Gastrocnemius medialis (tissue), 4 donors: ENCODE measurements around the gene STIM1. TPM values are rescaled to one million over a fixed set of nuclear protein-coding genes. Genes with fewer than 3 reads are reported as not detected.

Experiments
- ATAC-seq, 2 donors: fragments of 150-250 bp; one replicate each; pipeline ENCODE4 v1.9.1; 2016
- DNase-seq, 2 donors: peaks; one replicate each; pipeline ENCODE4 v3.0.0-alpha.2; 2019
- H3K27ac ChIP-seq, 4 donors: fragments of 200-600 bp; sonication (generic); 1 replicate in 1 of 4; 2 replicates in 3 of 4; pipeline ENCODE4 v1.5.1; 2016 to 2018; ENCODE audit warnings: mild to moderate bottlenecking in 2 of 4, moderate library complexity in 1 of 4
- H3K27me3 ChIP-seq, 3 donors: fragments of 200-600 bp; sonication (generic) in 2 of 3; 1 replicate in 1 of 3; 2 replicates in 2 of 3; pipeline versions ENCODE4 v1.5.1 to v1.6.0; 2016 to 2019; ENCODE audit warnings: mild to moderate bottlenecking in 1 of 3, moderate library complexity in 1 of 3
- H3K36me3 ChIP-seq, 2 donors: fragments of 200-600 bp; sonication (generic) in 1 of 2; one replicate each; pipeline ENCODE4 v1.5.1; 2017 to 2018
- H3K4me1 ChIP-seq, 2 donors: fragments of 200-600 bp; sonication (generic) in 1 of 2; one replicate each; pipeline ENCODE4 v1.5.1; 2016 to 2017; ENCODE audit warnings: mild to moderate bottlenecking in 2 of 2
- H3K4me3 ChIP-seq, 4 donors: fragments of 200-600 bp; sonication (generic) in 3 of 4; 1 replicate in 1 of 4; 2 replicates in 3 of 4; pipeline ENCODE4 v1.5.1; 2016 to 2019; ENCODE audit warnings: mild to moderate bottlenecking in 2 of 4
- H3K9me3 ChIP-seq, 3 donors: fragments of 200-600 bp; sonication (generic) in 2 of 3; 1 replicate in 1 of 3; 2 replicates in 2 of 3; pipeline ENCODE4 v1.5.1; 2016 to 2019
- POLR2A ChIP-seq, 2 donors: fragments of 450-650 bp; IDR thresholded peaks; one replicate each; pipeline ENCODE4 v1.6.1; 2017; ENCODE audit warnings: antibody characterized with exemption in 2 of 2, mild to moderate bottlenecking in 2 of 2, moderate library complexity in 2 of 2
- in situ Hi-C, 4 donors: fragments of 200-750 bp; cut with MboI; loops; one replicate each; pipeline versions ENCODE4 v1.15.0 to v1.8.0; 2017; ENCODE audit warnings: low sequenced_read_pairs in 4 of 4
- intact Hi-C: fragments of 100-400 bp; cut with DNase I; formaldehyde crosslinking; loops from one replicate; pipeline ENCODE4 v1.15.1; 2023; ENCODE audit warnings: low total_unique reads
- total RNA-seq, 4 donors: library from RNA; depleted of rRNA; stranded (reverse); fragments of >200 nt; gene quantifications; one replicate each; pipeline versions ENCODE4 v1.1.0 to v1.2.3, GENCODE V29; 2016
- TF ChIP-seq, protein P1 (sequence below), 5 experiments: fragments of 450-650 bp in 3 of 5; fragments of 200-600 bp in 2 of 5; sonication (generic) in 2 of 5; IDR thresholded peaks in 4 of 5; conservative IDR thresholded peaks in 1 of 5; 1 replicate in 4 of 5; 2 replicates in 1 of 5; pipeline ENCODE4 v1.5.1; 2016 to 2019; ENCODE audit warnings: antibody characterized with exemption in 5 of 5, mild to moderate bottlenecking in 3 of 5, moderate library complexity in 3 of 5

STIM1 gene
- total RNA-seq, 4 donors from 2014 or later: 45.9 to 132 (median 87.3) TPM

- DNase-seq (no peak), ATAC-seq (no peak)
- intact Hi-C loops: no loop called here
- Histone ChIP-seq H3K27ac (peak overlapping the region in 3 of 4 donors; percentile 4 to 54 (median 23)), H3K4me3 (no peak overlapping the region), H3K4me1 (peaks cover 56 to 58% of the 10 kb centered on the region in 2 donors), H3K9me3 (no peaks in the 10 kb centered on the region), H3K27me3 (no peaks in the 10 kb centered on the region), H3K36me3 (no peaks in the 10 kb centered on the region)
- TF ChIP-seq POLR2A (IDR thresholded peaks at IDR 0.05): no peak
- TF ChIP-seq, protein P1, sequence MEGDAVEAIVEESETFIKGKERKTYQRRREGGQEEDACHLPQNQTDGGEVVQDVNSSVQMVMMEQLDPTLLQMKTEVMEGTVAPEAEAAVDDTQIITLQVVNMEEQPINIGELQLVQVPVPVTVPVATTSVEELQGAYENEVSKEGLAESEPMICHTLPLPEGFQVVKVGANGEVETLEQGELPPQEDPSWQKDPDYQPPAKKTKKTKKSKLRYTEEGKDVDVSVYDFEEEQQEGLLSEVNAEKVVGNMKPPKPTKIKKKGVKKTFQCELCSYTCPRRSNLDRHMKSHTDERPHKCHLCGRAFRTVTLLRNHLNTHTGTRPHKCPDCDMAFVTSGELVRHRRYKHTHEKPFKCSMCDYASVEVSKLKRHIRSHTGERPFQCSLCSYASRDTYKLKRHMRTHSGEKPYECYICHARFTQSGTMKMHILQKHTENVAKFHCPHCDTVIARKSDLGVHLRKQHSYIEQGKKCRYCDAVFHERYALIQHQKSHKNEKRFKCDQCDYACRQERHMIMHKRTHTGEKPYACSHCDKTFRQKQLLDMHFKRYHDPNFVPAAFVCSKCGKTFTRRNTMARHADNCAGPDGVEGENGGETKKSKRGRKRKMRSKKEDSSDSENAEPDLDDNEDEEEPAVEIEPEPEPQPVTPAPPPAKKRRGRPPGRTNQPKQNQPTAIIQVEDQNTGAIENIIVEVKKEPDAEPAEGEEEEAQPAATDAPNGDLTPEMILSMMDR (IDR thresholded peaks at IDR 0.05 in 4 of 5, conservative IDR thresholded peaks at IDR 0.05 in 1 of 5): no peak
- in situ Hi-C loops: loop anchor here in 1 of 4 donors (25.0 kb wide), 1 partner anchor 94 kb away; the partner anchor contains the start of gene STIM1
These were observed 100.6 kb downstream of the STIM1 start for GRCh38 chr11:3956038-3956437.

DNA sequence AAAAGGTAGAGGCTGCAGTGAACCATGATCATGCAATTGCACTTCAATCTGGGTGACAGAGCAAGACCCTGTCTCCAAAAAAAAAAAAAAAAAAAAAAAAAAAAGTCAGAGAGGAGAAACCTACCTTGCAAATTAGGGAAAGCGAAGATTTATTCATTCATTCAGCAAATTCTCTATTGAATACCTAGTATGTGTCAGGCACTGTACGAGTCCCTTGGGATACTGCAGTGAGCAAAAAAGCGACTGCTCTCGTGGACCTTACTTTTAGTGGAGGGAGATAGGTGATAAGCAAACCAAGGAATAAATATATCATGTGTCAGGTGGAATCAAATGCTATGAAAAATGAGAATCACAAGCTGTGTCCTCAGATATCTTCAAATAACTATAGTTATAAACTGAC is 101.3 kb downstream of the STIM1 start:
- in situ Hi-C loops: loop anchor here in 1 of 4 donors (25.0 kb wide), 1 partner anchor 94 kb away; the partner anchor contains the start of gene STIM1
- no peaks in the 10 kb centered on the region for H3K27me3 ChIP-seq
- TF ChIP-seq POLR2A (IDR thresholded peaks at IDR 0.05): no peak
- TF ChIP-seq, protein P1 (IDR thresholded peaks at IDR 0.05 in 4 of 5, conservative IDR thresholded peaks at IDR 0.05 in 1 of 5): no peak
- no peaks in the 10 kb centered on the region for H3K36me3 ChIP-seq
- H3K27ac ChIP-seq: peak overlapping the region in 1 of 4 donors; percentile 14
- intact Hi-C loops: no loop called here
- no peak overlapping the region for H3K4me3 ChIP-seq
- ATAC-seq (no peak), DNase-seq (no peak)
- H3K4me1 ChIP-seq: peaks cover 52 to 56% of the 10 kb centered on the region in 2 donors
- H3K9me3 ChIP-seq: no peaks in the 10 kb centered on the region

DNA sequence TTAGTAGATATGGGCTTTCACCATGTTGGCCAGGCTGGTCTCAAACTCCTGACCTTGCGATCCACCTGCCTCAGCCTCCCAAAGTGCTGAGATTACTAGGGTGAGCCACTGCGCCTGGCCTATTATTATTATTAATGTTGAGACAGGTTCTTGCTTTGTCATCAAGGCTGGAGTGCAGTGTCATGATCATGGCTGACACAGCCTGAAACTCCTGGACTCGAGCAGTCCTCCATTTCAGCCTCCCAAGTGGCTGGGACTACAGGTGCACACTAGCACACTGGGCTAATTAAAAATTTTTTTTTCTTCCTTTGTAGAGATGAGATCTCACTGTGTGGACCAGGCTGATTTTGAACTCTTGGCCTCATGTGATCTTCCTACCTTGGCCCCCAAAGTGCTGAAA is 102.0 kb downstream of the STIM1 start:
- H3K4me1 ChIP-seq: peaks cover 50% of the 10 kb centered on the region in 2 donors
- no peak for ATAC-seq
- in situ Hi-C loops: loop anchor here in 1 of 4 donors (25.0 kb wide), 1 partner anchor 95 kb away; the partner anchor contains the start of gene STIM1

DNA sequence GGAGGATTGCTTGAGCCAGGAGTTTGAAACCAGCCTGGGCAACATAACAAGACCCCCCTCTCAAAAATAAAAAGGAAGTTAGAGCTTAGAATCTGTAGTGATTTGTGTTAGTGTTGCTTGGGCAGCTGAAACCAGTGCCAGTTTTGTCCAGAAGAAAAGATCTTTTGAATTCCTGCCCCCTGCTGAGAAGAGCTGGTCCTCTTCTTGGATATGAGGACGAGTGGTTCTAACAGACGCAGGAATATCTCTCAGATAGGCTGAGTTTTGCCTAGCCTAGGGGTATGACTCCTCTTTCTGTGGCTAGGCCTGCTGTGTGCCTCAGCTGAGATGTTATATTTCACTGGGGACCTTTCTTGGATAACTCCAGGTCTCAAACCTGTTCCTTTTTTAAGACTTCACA is 102.8 kb downstream of the STIM1 start:
- H3K27ac ChIP-seq: peak overlapping the region in 3 of 4 donors; percentile 13 to 17 (median 14)
- H3K36me3 ChIP-seq: no peaks in the 10 kb centered on the region
- in situ Hi-C loops (loop anchor here in 1 of 4 donors (25.0 kb wide), 1 partner anchor 96 kb away; the partner anchor contains the start of gene STIM1), intact Hi-C loops (no loop called here)
- DNase-seq: no peak
- no peaks in the 10 kb centered on the region for H3K9me3 ChIP-seq
- no peaks in the 10 kb centered on the region for H3K27me3 ChIP-seq
- no peak for TF ChIP-seq POLR2A (IDR thresholded peaks at IDR 0.05)
- TF ChIP-seq, protein P1 (IDR thresholded peaks at IDR 0.05 in 4 of 5, conservative IDR thresholded peaks at IDR 0.05 in 1 of 5): no peak
- no peak for ATAC-seq
- no peak overlapping the region for H3K4me3 ChIP-seq
- H3K4me1 ChIP-seq: peaks cover 52 to 55% of the 10 kb centered on the region in 2 donors

More for the DNA sequence above, 102.0 kb downstream of the STIM1 start:
- Histone ChIP-seq H3K4me3 (no peak overlapping the region), H3K36me3 (no peaks in the 10 kb centered on the region), H3K9me3 (no peaks in the 10 kb centered on the region), H3K27ac (peak overlapping the region in 2 of 4 donors; percentile 14 to 54), H3K27me3 (no peaks in the 10 kb centered on the region)
- no peak for DNase-seq
- intact Hi-C loops: no loop called here
- TF ChIP-seq POLR2A (IDR thresholded peaks at IDR 0.05): no peak
- TF ChIP-seq, protein P1 (IDR thresholded peaks at IDR 0.05 in 4 of 5, conservative IDR thresholded peaks at IDR 0.05 in 1 of 5): no peak
